NCI-H345 treated with DMSO at 0.1 percent for 48 hours (cell line): ENCODE measurements around the gene CNIH1.
"Not testable (repeated sequence)": the region's sequence is repeated elsewhere in the genome, so short reads cannot be mapped to it uniquely, and the experiment has no call there.

Experiments
- DNase-seq: peaks from one replicate; lab custom pipeline; 2025; ENCODE audit not compliant: unreplicated experiment; lab: John Stamatoyannopoulos, UW

Gene CNIH1

DNA sequence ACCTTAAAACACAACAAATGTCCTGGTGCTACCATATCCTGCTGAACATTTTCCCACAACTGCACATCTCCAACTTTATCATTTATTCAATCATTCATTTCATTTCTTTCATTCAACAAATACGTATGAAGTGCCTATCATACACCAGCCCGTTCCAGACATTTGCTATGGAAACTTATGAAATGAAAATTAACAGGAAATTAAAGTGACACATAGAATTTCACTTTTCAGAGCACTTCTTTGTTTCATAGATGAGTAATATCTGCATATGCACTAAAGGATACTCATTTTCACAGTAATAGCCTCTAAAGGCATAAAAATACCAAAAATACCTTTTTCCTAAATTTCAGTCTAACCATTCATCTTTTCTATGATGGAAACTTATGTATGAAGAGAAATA is 12.6 kb downstream of the CNIH1 start:
- no peak for DNase-seq

DNA sequence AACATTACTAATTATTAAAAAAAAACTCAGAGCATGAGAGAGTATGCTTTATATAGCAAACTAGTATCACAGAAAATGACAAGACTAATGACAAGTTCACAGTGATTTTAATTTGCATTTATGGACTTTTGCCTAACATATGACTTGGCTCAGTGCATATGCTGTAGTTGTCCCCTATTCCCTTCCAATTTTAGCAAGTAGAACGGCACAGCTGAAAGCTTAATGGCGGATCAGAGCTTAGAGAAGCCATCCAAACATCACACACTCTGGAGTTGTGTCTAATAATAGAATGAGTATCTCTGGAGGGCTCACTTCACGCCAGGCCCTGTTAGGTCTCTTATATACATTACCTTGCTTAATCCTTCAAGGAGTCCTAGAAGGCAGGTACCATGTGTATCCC is 13.3 kb downstream of the CNIH1 start:
- DNase-seq = no peak

DNA sequence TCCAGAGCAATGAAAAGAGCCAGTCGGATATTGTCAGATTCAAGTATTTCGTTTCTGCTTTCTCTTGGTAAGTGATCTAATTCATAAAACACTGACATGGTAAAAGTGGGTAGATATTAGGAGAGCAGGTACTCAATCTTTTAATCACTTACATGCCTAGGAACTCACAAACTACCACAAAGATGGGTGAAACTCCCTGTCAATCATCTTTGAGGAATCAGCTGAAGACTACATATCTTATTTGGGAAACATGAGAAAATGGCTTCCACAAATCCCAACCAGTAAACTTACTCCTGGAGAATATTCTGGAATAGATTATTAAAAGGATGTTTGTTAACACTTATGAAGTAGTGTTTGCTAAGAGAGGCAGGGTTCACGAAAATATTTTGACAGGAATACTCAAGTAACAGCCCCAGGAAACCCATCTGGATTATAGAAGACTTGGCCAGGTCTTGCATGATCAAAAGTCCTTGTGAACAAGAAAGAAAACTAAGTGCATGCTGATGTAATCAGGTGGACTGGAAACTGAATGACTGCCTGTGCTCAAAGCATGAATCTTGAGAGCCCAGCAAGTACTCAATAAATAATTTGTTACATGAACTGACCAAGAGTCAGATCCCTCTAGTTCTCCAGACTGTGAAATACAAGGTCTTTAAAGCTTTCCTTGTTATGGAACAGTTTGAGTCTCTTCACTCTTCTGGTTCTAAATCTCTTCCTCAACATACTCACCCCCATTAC is 15.5 kb downstream of the CNIH1 start:
- DNase-seq = no peak

DNA sequence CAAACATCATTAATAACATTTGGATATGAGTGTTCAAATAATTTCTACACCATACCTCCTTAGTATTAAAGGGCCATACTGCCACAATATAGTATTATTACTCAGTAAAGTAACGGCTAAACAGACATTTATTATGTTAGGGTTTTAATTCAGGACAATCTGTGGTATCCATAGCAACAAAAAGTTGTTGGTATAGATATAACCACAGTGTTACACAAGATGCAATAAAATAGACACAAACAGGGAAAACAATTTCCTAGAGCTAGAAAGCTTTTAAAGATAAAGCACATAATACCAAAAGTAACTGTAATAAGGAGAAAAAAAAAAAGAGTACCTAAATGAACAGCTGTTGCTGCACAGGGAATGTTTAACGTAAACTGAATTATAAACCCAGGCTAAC is 16.1 kb downstream of the CNIH1 start:
- DNase-seq = no peak

DNA sequence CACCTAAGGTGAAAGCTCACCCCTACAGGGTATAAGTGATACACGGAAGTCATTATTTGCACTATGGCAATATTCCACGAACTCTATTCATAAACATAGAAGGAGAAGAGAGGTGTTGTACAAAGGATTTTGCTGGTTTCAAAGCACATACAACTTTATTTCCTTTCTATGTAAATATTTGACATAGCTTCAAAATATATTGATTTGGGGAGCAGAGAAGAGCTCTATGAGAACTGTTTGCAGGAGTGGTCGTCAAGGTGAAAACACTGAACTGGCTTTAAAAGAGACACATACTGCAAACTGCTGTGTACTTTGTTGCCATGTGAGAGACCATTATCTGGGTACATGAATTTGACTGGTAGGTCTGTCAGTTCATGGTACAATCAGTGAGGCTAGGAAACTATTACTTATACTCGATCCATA is 16.7 kb downstream of the CNIH1 start:
- DNase-seq = no peak

DNA sequence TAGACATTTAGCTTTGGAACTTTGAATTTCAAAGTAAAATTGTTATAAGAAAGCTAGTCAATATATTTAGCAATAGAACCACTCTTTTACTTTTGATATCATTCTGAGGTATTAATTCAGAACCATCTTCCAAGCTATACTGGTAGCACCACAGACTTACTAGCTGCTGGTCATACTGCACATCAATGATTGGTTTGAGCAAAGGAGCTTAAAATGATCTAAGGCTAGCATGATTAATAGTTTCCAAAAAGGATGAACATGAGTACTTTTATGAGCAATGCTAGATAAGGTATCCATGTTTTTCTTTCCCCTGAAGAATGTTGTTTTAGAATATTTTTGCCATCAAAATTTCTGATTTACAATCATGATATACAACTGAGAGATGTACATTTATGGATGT is 17.2 kb downstream of the CNIH1 start:
- DNase-seq = no peak

DNA sequence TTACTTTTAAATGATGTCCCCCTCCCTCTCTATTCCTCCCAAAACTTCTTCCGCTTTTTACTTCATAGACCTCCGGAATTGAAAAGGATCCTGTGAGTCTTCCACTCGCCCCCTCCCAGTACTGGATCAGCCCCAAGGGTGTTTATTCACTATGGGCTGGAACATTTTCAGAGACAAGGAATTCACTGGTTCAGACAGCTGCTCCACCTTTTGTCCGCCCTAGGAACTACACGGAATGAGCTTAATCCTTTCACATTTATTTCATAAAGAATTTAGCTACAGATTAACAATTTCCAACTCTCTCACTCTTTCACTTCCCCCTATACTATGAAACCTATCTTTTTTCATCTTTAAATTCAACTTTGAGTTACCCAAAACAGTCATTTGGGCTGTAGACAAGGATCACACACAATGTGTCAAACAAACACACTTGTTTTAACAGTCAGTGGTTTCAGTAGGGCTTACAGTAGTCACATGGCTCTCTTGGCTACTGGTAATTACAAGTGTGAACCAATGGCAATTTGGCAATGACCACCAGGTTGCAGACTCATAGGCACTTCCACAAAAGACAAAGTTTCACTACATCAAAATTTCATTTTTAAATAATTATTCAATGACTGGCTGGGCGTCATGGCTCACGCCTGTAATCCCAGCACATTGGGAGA is 20.6 kb downstream of the CNIH1 start:
- DNase-seq = no peak

DNA sequence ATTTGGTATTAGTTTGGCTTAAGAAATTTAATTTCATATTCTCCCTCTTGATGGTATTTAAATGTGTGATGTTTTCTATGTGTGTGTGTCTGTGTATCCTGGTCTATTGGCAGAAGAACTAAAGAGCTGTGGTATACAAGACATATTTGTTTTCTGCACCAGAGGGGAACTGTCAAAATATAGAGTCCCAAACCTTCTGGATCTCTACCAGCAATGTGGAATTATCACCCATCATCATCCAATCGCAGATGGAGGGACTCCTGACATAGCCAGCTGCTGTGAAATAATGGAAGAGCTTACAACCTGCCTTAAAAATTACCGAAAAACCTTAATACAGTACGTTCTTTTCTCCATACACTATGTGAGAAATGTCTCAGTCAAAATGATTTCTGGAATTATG is 29.8 kb downstream of the CNIH1 start:
- DNase-seq = no peak

DNA sequence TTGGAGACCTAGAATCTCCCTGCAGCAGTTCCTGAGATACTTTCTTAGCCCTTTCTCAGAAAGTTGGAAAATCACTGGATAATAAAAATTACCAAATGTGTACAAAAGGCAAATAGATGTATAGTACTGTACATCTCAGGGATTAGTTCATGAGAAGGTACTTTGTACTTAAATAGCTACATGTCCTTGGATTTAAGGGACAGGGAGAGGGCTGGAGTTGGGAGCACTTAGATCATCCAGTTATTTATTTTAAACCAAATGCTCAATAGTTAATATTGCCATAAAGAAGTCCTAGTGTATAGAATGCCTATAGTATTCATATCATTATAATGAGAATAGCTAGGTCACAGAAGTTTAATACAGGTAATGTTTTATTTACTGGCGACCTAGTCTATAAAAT is 31.0 kb downstream of the CNIH1 start:
- DNase-seq = no peak

DNA sequence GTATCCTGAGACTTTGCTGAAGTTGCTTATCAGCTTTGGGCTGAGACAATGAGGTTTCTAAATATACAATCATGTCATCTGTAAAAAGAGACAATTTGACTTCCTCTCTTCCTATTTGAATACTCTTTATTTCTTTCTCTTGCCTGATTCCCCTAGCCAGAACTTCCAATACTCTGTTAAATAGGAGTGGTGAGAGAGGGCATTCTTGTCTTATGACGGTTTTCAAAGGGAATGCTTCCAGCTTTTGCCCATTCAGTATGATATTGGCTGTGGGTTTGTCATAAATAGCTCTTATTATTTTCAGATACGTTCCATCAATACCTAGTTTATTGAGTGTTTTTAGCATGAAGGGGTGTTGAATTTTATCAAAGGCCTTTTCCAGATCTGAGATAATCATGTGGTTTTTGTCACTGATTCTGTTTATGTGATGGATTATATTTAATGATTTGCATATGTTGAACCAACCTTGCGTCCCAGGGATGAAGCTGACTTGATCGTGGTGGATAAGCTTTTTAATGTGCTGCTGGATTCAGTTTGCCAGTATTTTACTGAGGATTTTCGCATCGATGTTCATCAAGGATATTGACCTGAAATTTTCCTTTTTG is 37.7 kb downstream of the CNIH1 start:
- DNase-seq = not testable (repeated sequence)

DNA sequence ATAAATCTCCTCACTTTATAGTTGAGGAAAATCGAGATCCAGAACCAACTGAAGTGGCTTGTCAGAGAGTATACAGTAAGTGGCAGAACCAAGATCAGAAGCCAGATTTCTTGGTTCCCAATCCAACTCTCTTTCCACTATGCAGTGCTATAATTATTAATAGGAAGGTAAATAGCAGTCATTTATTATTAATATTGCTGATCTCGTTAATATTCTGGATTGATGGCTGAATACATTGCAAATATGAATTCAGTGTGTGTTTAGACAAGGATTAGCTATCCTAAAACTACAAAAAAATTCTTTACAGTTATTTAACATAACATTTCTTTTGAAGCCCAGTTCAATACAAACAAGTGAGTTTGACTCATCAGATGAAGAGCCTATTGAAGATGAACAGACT is 41.6 kb downstream of the CNIH1 start:
- no peak for DNase-seq

DNA sequence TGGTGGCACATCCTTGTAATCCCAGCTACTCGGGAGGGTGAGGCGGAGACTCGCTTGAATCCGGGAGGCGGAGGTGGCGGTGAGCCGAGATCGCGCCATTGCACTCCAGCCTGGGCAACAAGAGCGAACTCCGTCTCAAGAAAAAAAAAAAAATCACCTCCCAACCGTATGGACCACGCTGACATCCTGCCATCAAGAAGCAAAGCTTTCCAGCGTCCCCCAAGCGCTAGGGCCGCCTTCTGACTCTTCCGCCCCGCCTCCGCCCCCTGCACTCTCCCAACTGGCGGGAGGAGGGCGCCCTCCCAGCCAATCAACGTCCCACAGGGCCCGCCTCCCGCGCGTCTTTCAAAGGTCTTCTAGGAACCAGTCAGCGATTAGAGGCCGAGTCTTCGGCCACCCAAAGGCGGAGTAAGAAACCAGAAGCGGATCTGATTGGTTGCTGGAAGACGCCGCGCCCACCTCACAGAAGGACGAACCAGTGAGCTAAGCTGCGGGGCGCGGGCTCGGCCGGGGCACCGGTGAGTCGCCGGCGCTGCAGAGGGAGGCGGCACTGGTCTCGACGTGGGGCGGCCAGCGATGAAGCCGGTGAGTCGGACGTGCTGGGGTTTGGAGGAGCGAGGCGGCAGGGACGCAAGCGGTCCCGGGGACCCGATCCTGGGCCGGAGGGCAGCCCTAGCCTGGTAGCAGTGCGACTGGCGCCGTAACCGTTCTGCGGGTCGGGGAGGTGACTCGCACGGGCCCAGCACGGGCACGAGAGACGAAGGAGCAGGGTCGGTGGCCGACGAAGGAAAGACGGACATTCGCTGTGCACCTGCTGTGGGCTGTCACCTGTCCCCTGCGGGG is 44.5 kb downstream of the CNIH1 start, which contains the start of gene CDKN3:
CDKN3 (plus strand) TSS at position 515 of the 843 bp plus-strand sequence; CDS start at position 577, 62 bp downstream.
- peak; percentile 97 for DNase-seq

DNA sequence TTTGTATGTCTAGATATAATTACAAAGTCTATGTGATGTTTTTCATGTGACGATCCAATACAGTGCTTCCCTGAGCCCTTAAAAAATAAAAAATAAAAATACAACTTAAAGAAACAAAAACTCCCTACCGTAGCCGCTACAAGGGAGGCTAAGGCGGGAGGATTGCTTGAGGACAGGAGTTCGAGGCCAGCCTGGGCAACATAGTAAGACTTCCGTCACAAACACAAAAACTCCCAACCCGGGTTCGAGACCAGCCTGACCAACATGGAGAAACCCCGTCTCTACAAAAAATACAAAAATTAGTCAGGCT is 45.0 kb downstream of the CNIH1 start:
- DNase-seq = no peak

DNA sequence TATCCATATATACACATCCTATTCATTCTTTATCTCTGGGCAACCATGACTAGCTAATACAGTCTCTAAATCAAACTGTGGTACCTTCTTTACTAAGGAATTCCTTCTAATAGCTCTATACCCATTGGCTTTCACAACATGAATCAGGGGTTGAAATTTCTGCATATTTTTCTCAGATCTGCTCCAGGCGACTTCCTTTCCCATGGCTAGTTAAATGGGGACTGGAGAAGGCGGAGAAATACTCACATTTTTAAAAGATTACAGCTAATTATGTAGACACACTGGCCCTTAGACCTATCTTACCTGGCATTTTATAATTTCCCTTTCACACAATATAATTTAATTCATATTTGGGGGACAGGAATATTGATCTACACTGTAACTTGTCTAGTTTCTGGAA is 45.5 kb downstream of the CNIH1 start:
- no peak for DNase-seq

DNA sequence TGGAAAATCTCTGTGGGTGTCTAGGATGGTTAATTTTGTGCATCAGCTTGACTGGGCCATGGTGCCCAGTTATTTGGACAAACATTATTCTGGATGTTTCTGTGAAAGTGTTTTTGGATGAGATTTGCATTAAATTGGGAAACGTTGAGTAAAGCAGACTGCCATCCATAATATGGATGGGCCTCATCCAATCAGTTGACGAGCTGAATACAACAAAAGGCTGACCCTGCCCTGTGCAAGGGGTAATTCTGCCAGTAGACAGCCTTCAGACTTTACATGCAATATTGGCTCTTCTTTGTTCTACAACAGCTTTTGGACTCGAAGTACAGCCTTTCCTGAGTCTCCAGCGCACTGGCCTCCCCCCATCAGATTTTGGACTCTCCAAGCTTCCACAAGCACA is 45.9 kb downstream of the CNIH1 start:
- DNase-seq = no peak

DNA sequence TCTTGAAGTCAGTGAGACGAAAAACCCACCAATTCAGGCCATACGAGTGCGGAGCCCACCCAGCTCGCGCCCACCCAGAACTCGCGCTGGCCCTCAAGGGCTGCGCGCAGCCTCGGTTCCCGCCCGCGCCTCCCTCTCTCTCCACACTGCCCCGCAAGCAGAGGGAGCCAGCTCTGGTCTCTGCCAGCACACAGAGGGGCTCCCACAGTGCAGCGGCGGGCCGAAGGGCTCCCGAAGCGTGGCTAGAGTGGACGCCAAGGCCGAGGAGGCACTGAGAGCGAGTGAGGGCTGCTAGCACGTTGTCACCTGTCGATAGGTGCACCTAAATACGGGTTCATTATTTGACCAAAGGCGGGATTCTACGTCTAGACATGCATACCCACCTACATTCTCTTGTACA is 46.6 kb downstream of the CNIH1 start:
- DNase-seq = no peak

DNA sequence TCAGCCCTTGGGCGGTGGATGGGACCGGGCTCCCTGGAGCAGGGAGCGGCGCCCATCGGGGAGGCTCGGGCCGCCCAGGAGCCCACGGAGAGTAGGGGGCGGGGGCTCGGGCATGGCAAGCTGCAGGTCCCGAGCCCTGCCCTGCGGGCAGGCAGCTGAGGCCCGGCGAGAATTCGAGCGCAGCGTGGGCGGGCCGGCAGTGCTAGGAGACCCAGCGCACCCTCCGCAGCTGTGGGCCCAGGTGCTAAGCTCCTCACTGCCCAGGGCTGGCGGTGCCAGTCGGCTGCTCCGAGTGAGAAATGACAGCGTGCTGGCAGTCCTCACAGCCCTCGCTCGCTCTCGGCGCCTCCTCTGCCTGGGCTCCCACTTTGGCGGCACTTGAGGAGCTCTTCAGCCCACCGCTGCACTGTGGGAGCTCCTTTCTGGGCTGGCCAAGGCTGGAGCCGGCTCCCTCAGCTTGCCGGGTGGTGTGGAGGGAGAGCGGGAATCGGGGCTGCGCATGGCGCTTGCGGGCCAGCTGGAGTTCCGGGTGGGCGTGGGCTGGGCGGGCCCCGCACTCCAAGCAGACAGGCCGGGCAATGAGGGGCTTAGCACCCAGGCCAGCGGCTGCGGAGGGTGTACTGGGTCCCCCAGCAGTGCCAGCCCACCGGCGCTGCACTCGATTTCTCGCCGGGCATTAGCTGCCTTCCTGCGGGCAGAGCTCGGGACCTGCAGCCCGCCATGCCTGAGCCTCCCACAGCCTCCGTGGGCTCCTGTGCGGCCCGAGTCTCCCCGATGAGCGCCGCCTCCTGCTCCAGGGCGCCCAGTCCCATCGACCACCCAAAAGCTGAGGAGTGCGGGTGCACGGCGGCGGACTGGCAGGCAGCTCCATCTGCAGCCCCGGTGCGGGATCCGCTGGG is 47.9 kb downstream of the CNIH1 start:
- not testable (repeated sequence) for DNase-seq

DNA sequence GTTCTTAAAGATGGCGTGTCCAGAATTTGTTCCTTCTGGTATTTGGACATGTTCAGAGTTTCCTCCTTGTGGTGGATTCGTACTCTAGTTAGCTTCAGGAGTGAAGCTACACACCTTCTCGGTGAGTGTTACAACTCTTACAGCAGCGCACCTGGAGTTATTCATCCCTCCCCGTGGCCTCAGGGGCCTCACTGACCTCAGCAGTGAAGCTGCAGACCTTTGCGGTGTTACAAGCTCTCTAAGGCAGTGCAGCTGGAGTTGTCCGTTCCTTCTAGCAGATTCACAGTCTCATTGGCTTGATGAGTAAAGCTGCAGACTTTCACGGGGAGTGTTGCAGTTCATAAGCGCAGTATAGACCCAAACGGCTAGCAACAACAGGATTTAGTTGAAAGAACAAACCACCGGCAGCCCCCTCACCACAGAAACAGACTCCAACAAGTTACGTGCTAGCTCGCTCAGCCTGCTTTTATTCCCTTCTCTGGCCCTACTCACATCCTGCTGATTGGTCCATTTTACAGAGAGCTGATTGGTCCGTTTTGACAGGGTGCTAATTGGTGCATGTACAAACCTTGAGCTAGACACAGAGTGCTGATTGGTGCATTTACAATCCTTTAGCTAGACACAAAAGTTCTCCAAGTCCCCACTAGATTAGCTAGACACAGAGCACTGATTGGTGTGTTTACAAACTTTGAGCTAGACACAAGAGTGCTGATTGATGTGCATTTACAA is 48.9 kb downstream of the CNIH1 start:
- no peak for DNase-seq

DNA sequence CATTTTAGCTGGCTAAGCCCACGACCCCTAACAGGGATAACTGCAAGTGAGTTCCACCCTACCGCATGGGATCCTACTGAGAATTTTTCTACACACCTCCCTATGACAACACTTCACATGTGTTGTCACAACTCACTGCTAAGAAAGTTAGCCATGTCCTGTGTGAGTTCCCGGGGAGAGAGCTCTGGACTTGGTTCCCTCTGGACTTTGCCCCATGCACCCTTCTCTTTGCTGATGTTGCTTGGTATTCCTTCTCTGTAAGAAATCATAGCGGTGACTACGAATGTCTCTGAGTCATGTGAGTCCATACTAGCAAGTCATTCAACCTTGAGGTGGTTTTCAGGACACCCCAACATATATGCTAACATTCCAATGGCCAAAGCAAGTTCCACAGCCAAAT is 53.8 kb downstream of the CNIH1 start:
- DNase-seq = no peak

DNA sequence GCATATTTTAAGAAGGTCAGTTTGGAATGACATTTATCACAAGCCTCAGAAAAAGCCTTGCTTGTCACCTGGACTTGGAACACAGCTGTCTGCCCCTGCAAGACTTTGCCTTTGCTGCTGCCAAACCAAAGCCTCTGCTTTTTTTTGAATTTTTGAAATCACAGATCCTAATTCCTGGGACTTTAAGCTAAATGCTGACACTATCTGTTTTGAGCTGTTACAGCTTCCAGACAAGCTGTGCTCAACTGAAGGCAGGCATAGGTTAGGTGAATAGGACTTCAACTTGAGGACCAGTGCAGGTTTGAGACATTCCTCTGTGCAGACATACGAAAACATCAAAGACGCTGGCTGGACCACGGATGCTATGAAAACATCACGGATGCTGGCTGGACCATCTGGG is 55.6 kb downstream of the CNIH1 start:
- no peak for DNase-seq
